GM12891 (cell line): ENCODE measurements around the gene RNF41.
A peak's percentile ranks its signal among the peaks of the same experiment; 100 is the strongest.

ENCODE experiments used
- DNase-seq: peaks from one replicate; pipeline ENCODE4 v3.0.0; 2011; ENCODE audit warnings: low spot score; ENCODE audit not compliant: insufficient read length
- FAIRE-seq: peaks from 2 replicates; lab custom pipeline; 2011; peaks lifted over from hg19 to GRCh38; lab: Jason Lieb, UNC
- PAX5 ChIP-seq: IDR thresholded peaks from 2 replicates; pipeline ENCODE4 v1.6.1; 2011; ENCODE audit warnings: low read length, moderate library complexity, mild to moderate bottlenecking; ENCODE audit not compliant: insufficient read depth, severe bottlenecking
- POLR2A ChIP-seq: IDR thresholded peaks from 2 replicates; pipeline ENCODE4 v1.6.1; 2011; ENCODE audit warnings: low read depth, low read length, control low read depth
- POLR2AphosphoS5 ChIP-seq: IDR thresholded peaks from 2 replicates; pipeline ENCODE4 v1.6.1; 2011; ENCODE audit warnings: low read depth, low read length, control low read depth
- POU2F2 ChIP-seq: IDR thresholded peaks from 2 replicates; pipeline ENCODE4 v1.6.1; 2011; ENCODE audit warnings: low read depth, mild to moderate bottlenecking, control low read depth, low read length, moderate library complexity
- SPI1 ChIP-seq: IDR thresholded peaks from 2 replicates; pipeline ENCODE4 v1.6.1; 2011; ENCODE audit warnings: low read depth, low read length, control low read depth
- TAF1 ChIP-seq: IDR thresholded peaks from 2 replicates; pipeline ENCODE4 v1.6.1; 2011; ENCODE audit warnings: low read depth, low read length, control low read depth

The RNF41 gene

DNA sequence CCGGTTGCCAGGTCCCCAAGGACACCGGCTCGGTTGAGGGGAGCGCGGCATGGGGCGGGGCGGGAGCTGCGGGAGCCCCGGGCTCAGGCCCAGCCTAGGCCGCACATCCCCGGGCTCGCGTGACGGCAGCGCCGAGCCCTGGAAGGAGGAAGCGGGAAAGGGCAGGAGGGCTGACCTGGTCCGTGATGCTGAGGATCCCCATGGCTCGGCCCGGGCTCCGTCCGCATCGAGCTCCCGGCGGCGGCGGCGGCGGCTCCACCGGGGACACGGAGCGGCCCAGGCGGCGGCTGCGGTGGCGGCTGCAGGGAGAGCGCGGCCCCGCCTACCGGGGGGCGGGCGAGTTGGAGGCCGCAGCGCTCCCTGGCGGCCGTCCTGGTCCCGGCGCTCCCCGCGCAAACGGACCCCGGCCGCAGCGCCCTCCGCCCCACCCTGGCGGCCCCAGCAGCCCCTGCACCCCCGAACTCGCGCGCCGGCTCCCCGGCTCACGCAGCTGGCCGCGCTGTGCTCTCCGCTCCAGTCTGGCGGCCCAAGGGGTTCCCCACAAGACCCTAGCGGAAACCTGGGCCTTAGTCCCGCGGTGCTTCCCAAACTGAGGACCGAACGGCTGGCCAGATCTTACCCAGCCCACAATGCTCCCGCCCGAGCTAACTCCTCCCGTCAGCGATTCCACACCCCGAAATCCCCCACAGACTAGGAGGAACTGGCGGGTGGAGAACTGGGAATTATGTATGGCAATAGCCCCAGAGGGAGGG lies 36.5 kb upstream of the RNF41 start, which contains the start of gene ANKRD52:
Gene ANKRD52 (minus strand): TSS at position 317 of the 752 bp plus-strand sequence. CDS start 115 bp downstream, at position 202.
- DNase-seq (peak; percentile 97), FAIRE-seq (peak; percentile 79)
- no peak for TF ChIP-seq TAF1
- no peak for TF ChIP-seq POLR2AphosphoS5
- no peak for TF ChIP-seq PAX5
- TF ChIP-seq POU2F2, result no peak
- no peak for TF ChIP-seq POLR2A
- TF ChIP-seq SPI1, result no peak

DNA sequence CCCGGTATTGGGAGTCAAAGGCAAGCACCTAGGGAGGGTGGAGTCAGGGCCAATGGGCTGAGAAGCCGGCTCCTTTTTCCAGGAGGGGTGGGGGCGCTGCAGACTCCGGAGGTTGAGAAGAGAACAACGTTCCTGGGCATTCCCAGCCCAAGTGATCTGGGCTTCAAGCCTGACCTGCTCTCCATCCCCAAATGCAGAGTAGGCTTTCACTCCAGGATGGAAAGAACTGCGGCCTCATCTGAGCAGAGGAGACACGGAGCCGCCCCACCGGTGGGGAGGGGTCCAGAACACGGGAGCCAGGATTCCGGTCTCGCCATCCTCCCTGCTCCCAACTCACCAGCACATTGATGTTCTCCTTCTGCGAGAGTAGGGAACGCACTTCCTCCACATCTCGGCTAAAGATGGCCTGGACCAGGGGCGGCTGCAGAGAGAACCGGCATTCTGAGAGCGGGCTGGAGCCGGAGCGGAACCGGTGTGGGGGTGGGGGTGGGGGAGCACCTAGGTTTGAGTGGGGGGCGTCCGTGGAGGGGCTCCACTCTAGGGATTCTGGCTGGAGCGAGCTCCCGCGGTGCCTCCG lies 35.9 kb upstream of the RNF41 start:
- DNase-seq (no peak), FAIRE-seq (peak; percentile 50)
- TF ChIP-seq TAF1 (no peak), POLR2AphosphoS5 (no peak), POU2F2 (no peak), PAX5 (no peak), POLR2A (no peak), SPI1 (no peak)

DNA sequence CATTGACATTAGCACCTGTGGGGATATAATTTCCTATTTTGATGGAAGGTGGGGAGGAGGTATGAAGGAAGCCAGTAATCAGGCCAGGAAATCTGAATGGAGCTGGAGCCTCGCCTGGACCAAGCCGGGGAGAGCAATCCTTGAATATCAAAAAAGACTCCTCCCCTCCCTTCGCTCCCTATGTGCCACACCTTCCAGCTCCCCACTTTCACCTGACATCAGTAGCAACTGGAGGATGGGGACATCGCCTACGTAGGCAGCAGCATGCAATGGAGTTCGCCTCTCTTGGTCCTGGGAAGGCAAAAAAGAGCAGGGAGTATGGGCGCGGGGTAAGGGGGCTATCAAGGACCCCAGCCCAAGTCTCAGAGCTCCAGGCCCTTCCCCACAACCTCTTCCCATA lies 35.3 kb upstream of the RNF41 start:
- FAIRE-seq (no peak), DNase-seq (no peak)
- no peak for TF ChIP-seq PAX5
- TF ChIP-seq POLR2A, result no peak
- TF ChIP-seq POU2F2, result no peak
- TF ChIP-seq TAF1, result no peak
- TF ChIP-seq POLR2AphosphoS5, result no peak
- TF ChIP-seq SPI1, result no peak

DNA sequence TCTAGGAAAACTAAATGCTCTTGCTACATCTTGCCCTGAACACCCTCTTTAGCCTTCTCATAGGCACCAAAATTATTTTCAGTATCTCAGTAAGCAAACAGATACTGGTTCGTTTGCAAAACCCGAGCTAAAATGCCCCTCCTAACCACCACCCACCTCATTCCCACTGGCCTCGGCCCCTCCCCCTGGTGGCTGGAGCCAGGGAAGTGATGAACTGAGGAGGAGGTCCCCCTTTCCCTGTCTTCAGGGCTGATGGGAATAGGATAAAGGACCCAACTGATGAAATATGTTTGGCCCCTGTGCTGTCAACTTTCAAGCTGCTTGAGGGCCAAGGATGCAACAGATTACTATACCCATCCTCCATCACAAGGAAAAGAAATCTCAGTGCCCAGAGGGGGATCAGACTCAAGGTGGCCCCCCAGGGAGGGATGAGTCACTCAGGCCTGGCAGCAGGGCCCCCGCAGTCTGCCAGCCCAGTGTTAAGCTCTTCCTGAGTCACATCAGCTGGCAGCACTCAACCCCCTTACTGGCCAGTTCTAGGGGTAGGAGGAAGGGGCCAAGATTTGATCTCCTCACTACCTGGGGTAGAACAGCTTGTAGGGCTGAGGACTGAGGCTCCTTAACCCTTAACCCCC lies 34.7 kb upstream of the RNF41 start:
- TF ChIP-seq POLR2AphosphoS5 (no peak), TAF1 (no peak), POU2F2 (no peak), POLR2A (no peak), SPI1 (no peak), PAX5 (no peak)
- no peak for DNase-seq
- no peak for FAIRE-seq

DNA sequence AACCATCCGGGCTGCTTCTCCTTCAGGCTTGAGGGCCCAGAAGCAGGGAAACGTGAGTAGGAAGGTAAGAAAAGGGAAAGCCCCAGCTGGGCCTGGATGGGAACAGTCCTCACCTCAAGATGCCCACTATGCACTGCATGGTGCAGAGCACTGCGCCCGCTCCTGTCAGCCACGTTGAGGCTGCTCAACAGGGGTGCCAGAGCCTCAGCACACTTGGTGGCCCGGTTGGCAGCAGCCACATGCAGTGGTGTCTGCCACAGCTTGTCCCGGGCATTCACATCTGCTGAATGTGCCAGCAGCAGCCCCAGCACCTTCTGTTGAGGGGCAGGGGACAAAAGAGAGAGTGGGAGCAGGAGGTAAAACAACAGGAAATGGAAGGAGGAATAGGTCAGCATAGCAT lies 33.9 kb upstream of the RNF41 start:
- DNase-seq (no peak), FAIRE-seq (no peak)
- TF ChIP-seq POLR2AphosphoS5, result no peak
- TF ChIP-seq SPI1, result no peak
- TF ChIP-seq POU2F2, result no peak
- TF ChIP-seq PAX5, result no peak
- no peak for TF ChIP-seq POLR2A

DNA sequence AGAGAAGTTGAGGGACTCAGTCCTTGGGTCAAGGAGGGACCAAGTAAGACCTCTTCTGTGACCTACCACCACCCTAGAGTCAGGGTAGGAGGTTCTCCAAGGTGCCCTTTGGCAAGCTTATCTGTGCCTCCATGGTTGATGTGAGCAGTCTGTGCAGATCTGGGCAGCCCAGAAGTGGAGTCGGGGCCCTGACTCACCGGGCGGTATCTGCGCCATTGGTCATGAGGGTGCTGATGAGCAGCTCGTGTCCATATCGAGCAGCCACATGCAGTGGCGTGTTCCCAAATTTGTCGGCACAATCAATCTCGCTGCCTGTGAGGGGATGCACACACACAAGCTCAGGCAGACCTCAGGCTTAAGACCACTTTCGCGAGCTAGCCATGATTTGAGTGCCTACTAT lies 31.4 kb upstream of the RNF41 start:
- FAIRE-seq, result no peak

DNA sequence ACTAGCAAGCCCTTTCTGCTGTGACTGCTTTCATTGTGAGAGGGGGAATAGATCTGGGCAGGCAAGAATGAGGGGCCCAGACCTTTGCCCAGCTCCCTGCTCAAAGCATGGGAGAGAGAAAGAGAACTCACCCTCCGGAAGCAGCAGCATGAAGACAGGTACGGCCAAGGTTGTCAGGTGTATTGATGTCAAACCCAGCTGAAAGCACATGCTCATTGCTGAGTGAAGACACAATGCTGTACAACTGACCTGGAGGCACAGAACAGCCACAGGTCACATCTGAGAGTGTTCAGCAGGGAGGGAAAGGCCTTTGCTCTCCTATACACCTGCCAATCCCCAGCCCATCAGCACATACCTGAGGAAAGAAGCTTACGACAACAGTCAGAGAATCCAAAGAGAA lies 30.9 kb upstream of the RNF41 start:
- TF ChIP-seq POLR2A (no peak), POU2F2 (no peak), PAX5 (no peak), SPI1 (no peak), TAF1 (no peak), POLR2AphosphoS5 (no peak)
- FAIRE-seq (no peak), DNase-seq (no peak)

More for the DNA sequence above, 31.4 kb upstream of the RNF41 start:
- no peak for TF ChIP-seq TAF1
- no peak for TF ChIP-seq POLR2AphosphoS5
- TF ChIP-seq SPI1, result no peak
- no peak for TF ChIP-seq PAX5
- no peak for TF ChIP-seq POLR2A
- TF ChIP-seq POU2F2, result no peak
- no peak for DNase-seq

DNA sequence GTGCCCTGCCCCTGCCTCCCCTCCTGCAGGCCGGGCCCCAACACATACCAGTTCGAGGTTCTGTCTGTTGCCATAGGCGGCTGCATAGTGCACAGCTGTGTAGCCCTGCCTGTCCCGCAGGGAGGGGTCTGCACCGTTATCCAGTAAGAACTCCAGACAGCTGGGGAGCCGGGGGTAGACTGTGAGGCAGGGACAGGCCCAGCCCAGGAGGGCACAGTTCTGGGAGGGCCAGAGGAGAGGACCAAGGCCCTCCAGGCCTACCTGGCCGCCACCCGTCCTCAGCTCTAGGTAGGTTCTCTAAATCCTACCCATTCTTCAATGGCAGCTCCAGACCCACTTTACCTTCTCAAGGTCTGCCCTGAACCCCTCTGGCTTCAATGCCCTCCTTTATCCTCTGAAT lies 27.0 kb upstream of the RNF41 start:
- no peak for DNase-seq
- FAIRE-seq, result no peak
- TF ChIP-seq POLR2A (no peak), SPI1 (no peak), POLR2AphosphoS5 (no peak), POU2F2 (no peak), PAX5 (no peak), TAF1 (no peak)

DNA sequence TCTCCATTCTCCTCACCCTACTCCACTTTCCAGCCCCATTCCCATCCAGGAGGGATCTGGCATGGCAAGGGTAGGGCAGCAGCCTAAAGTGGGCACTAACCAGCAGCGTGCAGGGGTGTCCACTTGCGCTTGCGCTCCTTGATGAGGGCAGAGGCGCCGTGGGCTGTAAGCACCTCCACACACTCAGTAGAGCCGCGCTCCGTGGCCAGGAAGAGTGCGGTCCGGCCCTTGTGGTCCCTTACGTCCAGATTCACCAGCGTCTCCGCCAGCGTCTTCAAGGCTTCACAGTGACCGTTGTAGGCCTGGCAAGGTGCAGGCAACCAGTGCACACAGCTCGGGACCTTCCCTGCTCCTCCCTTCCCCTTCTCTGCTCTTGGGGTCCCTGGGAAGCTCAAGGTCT lies 26.2 kb upstream of the RNF41 start:
- DNase-seq, result no peak
- no peak for FAIRE-seq
- TF ChIP-seq POLR2AphosphoS5 (no peak), POLR2A (no peak), POU2F2 (no peak), SPI1 (no peak), PAX5 (no peak), TAF1 (no peak)

DNA sequence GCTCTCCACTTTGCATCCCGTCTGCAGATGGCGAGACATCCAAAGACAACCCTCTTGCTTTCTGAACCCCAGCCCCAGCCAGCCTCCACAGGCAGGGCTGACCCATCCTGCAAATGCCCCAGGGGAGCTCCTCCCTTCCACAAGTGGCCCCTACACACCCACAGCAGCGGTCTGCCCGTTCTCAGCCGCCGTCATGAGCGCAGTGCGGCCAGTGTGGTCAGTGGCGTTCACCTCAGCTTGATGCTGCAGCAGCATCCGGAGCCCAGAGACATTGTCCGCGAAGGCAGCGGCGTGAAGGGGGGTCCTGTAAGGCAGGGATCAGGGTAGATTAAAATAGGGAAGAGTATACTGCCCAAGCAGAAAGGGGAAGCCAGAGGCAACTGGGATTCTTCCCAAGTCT lies 22.8 kb upstream of the RNF41 start:
- TF ChIP-seq SPI1 (no peak), TAF1 (no peak), POLR2AphosphoS5 (no peak), PAX5 (no peak), POU2F2 (no peak), POLR2A (no peak)
- DNase-seq (no peak), FAIRE-seq (no peak)
